Measurements from ENCODE around the gene SUCO.
A peak's percentile ranks its signal among the peaks of the same experiment; 100 is the strongest.

The SUCO gene

DNA sequence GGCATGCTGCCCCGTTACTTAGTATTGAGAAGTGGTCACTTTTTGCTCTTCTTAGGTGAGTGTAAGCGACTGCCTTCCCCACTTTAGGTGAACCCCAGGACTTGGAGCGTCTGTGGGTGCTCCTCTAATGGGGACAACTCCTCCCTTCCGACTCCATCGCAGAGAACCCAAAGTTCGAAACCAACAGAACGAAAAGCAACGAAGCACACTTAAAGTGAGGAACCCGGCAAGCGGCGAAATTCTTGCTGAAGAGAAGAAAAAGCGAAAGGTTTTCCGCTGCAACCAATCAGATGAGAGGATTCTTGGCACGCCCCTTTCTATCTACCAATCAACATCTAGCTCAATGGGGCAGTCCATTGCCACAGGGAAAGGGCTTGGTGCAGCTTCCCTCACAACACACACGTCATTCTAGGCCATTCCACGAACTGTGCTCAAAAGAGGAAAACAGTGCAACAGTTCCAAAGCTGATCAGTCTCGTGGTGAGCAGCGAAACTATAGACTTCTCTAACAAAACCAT lies 709 bp upstream of the SUCO start:
- H3K4me3 ChIP-seq (ENCODE audit: low read depth, low read length), result peak overlapping the region; percentile 81
- TF ChIP-seq, protein P1, sequence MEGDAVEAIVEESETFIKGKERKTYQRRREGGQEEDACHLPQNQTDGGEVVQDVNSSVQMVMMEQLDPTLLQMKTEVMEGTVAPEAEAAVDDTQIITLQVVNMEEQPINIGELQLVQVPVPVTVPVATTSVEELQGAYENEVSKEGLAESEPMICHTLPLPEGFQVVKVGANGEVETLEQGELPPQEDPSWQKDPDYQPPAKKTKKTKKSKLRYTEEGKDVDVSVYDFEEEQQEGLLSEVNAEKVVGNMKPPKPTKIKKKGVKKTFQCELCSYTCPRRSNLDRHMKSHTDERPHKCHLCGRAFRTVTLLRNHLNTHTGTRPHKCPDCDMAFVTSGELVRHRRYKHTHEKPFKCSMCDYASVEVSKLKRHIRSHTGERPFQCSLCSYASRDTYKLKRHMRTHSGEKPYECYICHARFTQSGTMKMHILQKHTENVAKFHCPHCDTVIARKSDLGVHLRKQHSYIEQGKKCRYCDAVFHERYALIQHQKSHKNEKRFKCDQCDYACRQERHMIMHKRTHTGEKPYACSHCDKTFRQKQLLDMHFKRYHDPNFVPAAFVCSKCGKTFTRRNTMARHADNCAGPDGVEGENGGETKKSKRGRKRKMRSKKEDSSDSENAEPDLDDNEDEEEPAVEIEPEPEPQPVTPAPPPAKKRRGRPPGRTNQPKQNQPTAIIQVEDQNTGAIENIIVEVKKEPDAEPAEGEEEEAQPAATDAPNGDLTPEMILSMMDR (IDR thresholded peaks at IDR 0.05; ENCODE audit: low read depth, low read length), result no peak

DNA sequence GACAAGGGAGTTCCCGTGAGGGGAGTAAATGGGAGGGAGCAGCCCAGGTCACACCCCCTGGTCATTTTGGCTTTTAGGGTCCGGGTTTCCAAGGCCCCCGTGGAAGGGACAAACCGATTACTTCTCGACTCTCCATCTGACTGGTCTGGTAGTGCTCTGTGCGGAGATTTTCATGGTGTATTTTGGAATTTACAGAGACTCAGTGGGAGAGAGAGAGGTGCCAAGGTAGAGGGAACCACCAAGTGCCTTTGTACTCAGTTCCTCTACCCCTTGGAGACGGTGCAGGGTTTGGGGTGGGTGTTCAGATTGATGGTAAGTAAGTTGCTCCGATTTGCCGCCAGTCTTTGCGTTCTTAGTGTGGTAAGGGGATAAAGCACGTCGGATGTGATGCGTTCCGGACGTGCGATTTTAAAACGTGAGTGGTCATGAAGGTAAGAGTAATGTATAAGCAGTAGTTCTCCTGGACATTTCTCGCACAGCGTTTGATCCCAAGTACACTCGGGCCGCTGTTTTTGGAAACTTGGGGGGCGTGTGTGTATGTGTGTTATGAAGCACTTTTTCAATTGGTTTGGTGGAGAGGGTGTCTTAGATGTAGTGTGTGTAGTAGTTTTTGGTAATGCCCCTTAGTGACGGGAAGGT lies 682 bp downstream of the SUCO start:
- peak overlapping the region; percentile 95 for H3K4me3 ChIP-seq (ENCODE audit: low read depth, low read length)
- TF ChIP-seq, protein P1 (IDR thresholded peaks at IDR 0.05; ENCODE audit: low read depth, low read length), result no peak

DNA sequence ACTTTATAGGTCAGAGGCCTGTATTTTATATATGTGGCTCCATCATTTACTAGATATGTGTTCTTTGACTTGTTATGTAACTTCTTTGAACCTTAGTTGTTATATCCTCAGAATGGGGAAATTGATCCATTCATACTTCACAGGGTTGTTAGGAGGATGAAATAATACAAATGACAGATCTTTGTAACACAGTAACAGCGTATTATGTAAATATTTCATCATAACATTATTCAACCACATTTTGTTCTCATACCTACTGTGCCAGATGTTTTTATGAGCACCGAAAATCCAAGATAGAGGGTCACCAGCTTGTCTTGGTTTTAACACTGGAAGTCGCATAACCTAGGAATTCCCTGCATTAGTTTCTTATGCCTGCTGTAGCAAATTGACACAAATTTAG lies 3.3 kb downstream of the SUCO start:
- no peak overlapping the region for H3K4me3 ChIP-seq (ENCODE audit: low read depth, low read length)
- TF ChIP-seq, protein P1 (IDR thresholded peaks at IDR 0.05; ENCODE audit: low read depth, low read length), result no peak

DNA sequence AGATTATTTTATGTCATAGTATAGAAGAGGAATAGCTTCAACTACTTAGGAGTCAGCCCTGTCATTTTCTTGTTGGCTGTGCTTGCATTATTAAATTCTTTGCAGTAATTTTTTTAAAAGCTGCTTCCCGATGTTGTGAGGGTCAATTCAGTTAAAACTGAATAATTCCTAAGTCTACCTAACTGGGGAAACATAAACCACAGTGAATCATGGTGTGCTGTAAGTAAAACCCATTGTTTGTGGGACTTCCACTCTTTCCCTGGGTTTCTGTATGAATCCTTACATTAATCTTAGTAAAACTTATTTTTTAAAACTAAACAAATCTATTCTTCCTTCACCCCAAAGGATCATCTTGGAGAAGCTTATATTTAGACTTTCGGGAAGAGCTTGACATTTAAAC lies 4.4 kb downstream of the SUCO start:
- TF ChIP-seq, protein P1 (IDR thresholded peaks at IDR 0.05; ENCODE audit: low read depth, low read length), result no peak
- H3K4me3 ChIP-seq (ENCODE audit: low read depth, low read length), result no peak overlapping the region

DNA sequence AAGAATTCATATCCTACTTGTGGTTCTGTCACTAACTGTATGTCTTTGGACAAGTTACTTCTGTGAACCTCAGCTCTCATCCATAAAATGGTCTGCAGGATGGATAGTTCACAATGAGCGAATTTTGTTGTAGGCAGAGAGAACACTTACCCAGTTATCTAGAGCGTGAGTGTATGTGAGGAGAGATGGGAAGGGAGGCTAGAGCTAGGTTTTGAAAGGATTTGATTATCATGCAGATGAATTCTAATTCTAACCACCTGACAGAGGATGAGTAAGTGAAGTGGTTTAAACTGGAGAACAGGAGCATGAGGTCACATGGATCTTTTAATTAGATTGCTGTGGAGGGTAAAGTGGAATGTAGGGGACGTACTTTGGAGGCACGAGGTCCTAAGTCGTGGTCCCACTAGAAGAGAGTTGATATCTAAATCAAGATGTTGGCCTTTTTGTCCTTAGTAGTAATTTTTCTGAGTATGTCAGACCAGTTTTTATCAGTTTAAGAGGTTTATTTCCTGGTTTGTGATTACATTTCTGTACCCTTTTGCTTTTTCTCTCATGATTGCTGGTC lies 5.0 kb downstream of the SUCO start:
- no peak overlapping the region for H3K4me3 ChIP-seq (ENCODE audit: low read depth, low read length)

DNA sequence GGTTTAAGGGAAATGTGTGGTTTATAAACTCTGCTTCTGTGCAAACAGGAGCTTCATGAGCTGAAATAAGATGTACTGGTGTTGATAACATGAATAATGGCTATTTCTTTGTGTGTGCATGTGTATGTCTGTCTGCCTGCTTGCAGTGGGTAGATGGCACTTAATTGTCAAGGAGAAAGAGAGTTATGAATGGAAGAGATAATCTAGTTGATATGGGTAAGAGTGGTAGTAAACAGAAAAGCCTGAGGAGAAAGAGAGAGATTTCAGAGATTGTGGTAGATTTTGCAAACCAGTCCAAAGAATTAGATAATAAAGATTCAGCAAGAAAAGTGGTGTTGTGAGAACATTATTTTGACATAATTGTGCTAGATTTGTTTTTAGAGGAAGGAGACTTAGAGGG lies 7.7 kb downstream of the SUCO start:
- TF ChIP-seq, protein P1 (IDR thresholded peaks at IDR 0.05; ENCODE audit: low read depth, low read length), result no peak
- H3K4me3 ChIP-seq (ENCODE audit: low read depth, low read length), result no peak overlapping the region

More for the DNA sequence above, 5.0 kb downstream of the SUCO start:
- TF ChIP-seq, protein P1 (IDR thresholded peaks at IDR 0.05; ENCODE audit: low read depth, low read length), result no peak

DNA sequence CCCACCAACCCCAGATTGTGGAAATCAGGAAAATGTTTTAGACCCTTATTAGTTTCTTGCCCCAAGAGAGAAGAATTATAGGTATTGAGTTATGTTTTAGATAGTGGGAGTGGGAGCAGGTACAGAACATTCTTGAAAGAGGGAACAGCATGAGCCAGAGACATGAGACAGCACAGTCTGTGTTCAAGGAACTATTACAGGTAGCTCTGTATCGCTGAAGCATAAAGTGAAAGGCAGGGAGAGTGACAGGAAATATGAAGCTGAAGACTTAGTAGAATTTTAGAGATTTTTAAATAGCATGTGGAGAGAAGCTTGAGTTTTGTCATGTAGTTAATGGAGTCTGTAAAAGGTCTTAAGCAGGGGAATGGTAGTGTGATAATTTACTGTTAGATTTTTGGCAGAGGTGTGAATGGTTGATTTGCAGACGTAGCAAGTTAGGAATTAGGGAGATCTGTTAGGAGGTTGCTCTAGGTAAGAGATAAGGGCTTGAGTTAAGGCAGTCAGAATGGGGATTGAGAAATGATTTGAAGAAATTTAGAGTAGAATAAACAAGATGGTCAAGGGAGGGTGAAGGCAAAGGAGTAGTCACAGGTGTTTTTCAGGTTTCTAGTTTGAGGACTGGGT lies 11.6 kb downstream of the SUCO start:
- H3K4me3 ChIP-seq (ENCODE audit: low read depth, low read length), result no peak overlapping the region
- TF ChIP-seq, protein P1 (IDR thresholded peaks at IDR 0.05; ENCODE audit: low read depth, low read length), result no peak
